Neural progenitor cell (in vitro differentiated cells): ENCODE data around the gene SMIM35.

Experiments
- CTCF ChIP-seq: fragments of 200-600 bp; sonication (generic); IDR thresholded peaks from 2 replicates; pipeline ENCODE4 v1.5.1; 2017; ENCODE audit warnings: antibody characterized with exemption, mild to moderate bottlenecking
- EZH2phosphoT487 ChIP-seq: fragments of 200-600 bp; sonication (generic); IDR thresholded peaks from 2 replicates; pipeline ENCODE4 v1.6.1; 2017; ENCODE audit warnings: antibody characterized with exemption

- TF ChIP-seq CTCF (no peak), EZH2phosphoT487 (no peak)
Observed at GRCh38 chr11:117984476-117984875, 102.3 kb downstream of the SMIM35 start.
